Nephron progenitor cell (in vitro differentiated cells): ENCODE data around the gene METTL25B.

Source experiments
- DNase-seq: peaks from one replicate; pipeline ENCODE4 v3.0.0; 2021
- H3K27ac Mint-ChIP-seq: 2 replicates; pipeline ENCODE4 v1.8.0; 2021; ENCODE audit warnings: mild to moderate bottlenecking, moderate library complexity, mixed read lengths
- H3K27me3 Mint-ChIP-seq: 2 replicates; pipeline ENCODE4 v1.8.0; 2021; ENCODE audit warnings: mild to moderate bottlenecking, low read depth, mixed read lengths; ENCODE audit not compliant: poor library complexity
- H3K36me3 Mint-ChIP-seq: 2 replicates; pipeline ENCODE4 v1.8.0; 2021; ENCODE audit warnings: low read depth, mixed read lengths
- H3K4me1 Mint-ChIP-seq: 2 replicates; pipeline ENCODE4 v1.8.0; 2021; ENCODE audit warnings: mixed read lengths
- H3K4me3 Mint-ChIP-seq: 2 replicates; pipeline ENCODE4 v1.8.0; 2021; ENCODE audit warnings: mild to moderate bottlenecking, moderate library complexity, mixed read lengths
- H3K9me3 Mint-ChIP-seq: 2 replicates; pipeline ENCODE4 v1.8.0; 2021; ENCODE audit warnings: mild to moderate bottlenecking, moderate library complexity, mixed read lengths
- CTCF ChIP-seq: fragments of 200-600 bp; sonication (generic); IDR thresholded peaks from 2 replicates; pipeline ENCODE4 v1.5.0; 2021; ENCODE audit warnings: antibody characterized with exemption

Gene METTL25B

GRCh38 chr1:156726549-156727226, 1.6 kb upstream of the METTL25B start:
- Mint-ChIP-seq H3K27me3 (no peaks in the 10 kb centered on the region), H3K36me3 (peaks cover 27% of the 10 kb centered on the region), H3K4me3 (no peak overlapping the region), H3K9me3 (no peaks in the 10 kb centered on the region), H3K27ac (no peak overlapping the region), H3K4me1 (peaks cover 33% of the 10 kb centered on the region)
- peak; percentile 56 for DNase-seq
- TF ChIP-seq CTCF: peak; percentile 54

GRCh38 chr1:156727492-156727891, 777 bp upstream of the METTL25B start:
- Mint-ChIP-seq H3K4me3 (no peak overlapping the region), H3K27ac (peak overlapping the region; percentile 99), H3K36me3 (peaks cover 23% of the 10 kb centered on the region), H3K27me3 (no peaks in the 10 kb centered on the region), H3K9me3 (no peaks in the 10 kb centered on the region), H3K4me1 (peaks cover 33% of the 10 kb centered on the region)
- DNase-seq: no peak
- no peak for TF ChIP-seq CTCF

GRCh38 chr1:156728599-156729462, 562 bp downstream of the METTL25B start, which contains the start of gene ISG20L2:
ISG20L2 (minus strand) TSS chr1:156728766; CDS start chr1:156727652, 1,114 bp downstream.
- H3K4me3 Mint-ChIP-seq: no peak within 1 kb of the TSS
- no peaks in the 10 kb centered on the region for H3K27me3 Mint-ChIP-seq
- H3K9me3 Mint-ChIP-seq: no peaks in the 10 kb centered on the region
- TF ChIP-seq CTCF: no peak
- peak within 1 kb of the TSS; percentile 99 for H3K27ac Mint-ChIP-seq
- H3K4me1 Mint-ChIP-seq: peaks cover 27% of the 10 kb centered on the region
- peak; percentile 92 for DNase-seq
- H3K36me3 Mint-ChIP-seq: peaks cover 17% of the 10 kb centered on the region

- Mint-ChIP-seq H3K27ac (no peak overlapping the region), H3K4me1 (peaks cover 23% of the 10 kb centered on the region), H3K36me3 (peaks cover 22% of the 10 kb centered on the region), H3K4me3 (no peak overlapping the region), H3K9me3 (no peaks in the 10 kb centered on the region), H3K27me3 (no peaks in the 10 kb centered on the region)
- no peak for DNase-seq
- no peak for TF ChIP-seq CTCF
These were observed 5.8 kb downstream of the METTL25B start for GRCh38 chr1:156733989-156734584.

GRCh38 chr1:156738407-156738806, 10.1 kb downstream of the METTL25B start:
- no peak for TF ChIP-seq CTCF
- no peak for DNase-seq
- Mint-ChIP-seq H3K4me3 (peak overlapping the region; percentile 64), H3K36me3 (peaks cover 29% of the 10 kb centered on the region), H3K27me3 (no peaks in the 10 kb centered on the region), H3K4me1 (peaks cover 39% of the 10 kb centered on the region), H3K27ac (no peak overlapping the region), H3K9me3 (no peaks in the 10 kb centered on the region)
